Measurements from ENCODE around the gene ARHGEF39.

ARHGEF39 gene

GRCh38 chr9:35691334-35691650 lies 26.3 kb upstream of the ARHGEF39 start:
- no peak for DNase-seq

- DNase-seq: peak; percentile 95
Observed at GRCh38 chr9:35690614-35691333, 25.8 kb upstream of the ARHGEF39 start.

GRCh38 chr9:35690294-35690613 lies 25.3 kb upstream of the ARHGEF39 start:
- DNase-seq: no peak

GRCh38 chr9:35689542-35690293 lies 24.7 kb upstream of the ARHGEF39 start, which contains the start of gene TPM2:
TPM2 (minus strand) TSS chr9:35689925; CDS start chr9:35689817, 108 bp downstream.
- DNase-seq: peak; percentile 96

- peak; percentile 67 for DNase-seq
Observed at GRCh38 chr9:35688558-35689541, 23.9 kb upstream of the ARHGEF39 start.

GRCh38 chr9:35687972-35688557 lies 23.1 kb upstream of the ARHGEF39 start:
- DNase-seq: no peak

- DNase-seq: no peak
Observed at GRCh38 chr9:35687306-35687705, 22.3 kb upstream of the ARHGEF39 start.

- peak; percentile 63 for DNase-seq
Observed at GRCh38 chr9:35686222-35687203, 21.5 kb upstream of the ARHGEF39 start.

GRCh38 chr9:35685506-35685905 lies 20.5 kb upstream of the ARHGEF39 start:
- DNase-seq: no peak

GRCh38 chr9:35684921-35685320 lies 19.9 kb upstream of the ARHGEF39 start:
- DNase-seq: no peak

GRCh38 chr9:35683323-35683722 lies 18.3 kb upstream of the ARHGEF39 start:
- DNase-seq: no peak

- no peak for DNase-seq
Observed at GRCh38 chr9:35682520-35683315, 17.7 kb upstream of the ARHGEF39 start.

GRCh38 chr9:35682051-35682450 lies 17.1 kb upstream of the ARHGEF39 start:
- no peak for DNase-seq

- peak; percentile 56 for DNase-seq
Observed at GRCh38 chr9:35681341-35682002, 16.5 kb upstream of the ARHGEF39 start.

- DNase-seq: peak; percentile 74
Observed at GRCh38 chr9:35680331-35681105, 15.5 kb upstream of the ARHGEF39 start.

- peak; percentile 40 for DNase-seq
Observed at GRCh38 chr9:35679766-35680330, 14.9 kb upstream of the ARHGEF39 start.

GRCh38 chr9:35679091-35679490 lies 14.1 kb upstream of the ARHGEF39 start:
- DNase-seq: no peak

GRCh38 chr9:35675732-35676392 lies 10.9 kb upstream of the ARHGEF39 start:
- DNase-seq: peak; percentile 34
